HG02763 (cell line): Measurements from ENCODE around the gene ADAM19.
"Not testable (repeated sequence)": the region's sequence is repeated elsewhere in the genome, so short reads cannot be mapped to it uniquely, and the experiment has no call there.

ENCODE experiments used
- ATAC-seq: cut with Tn5 transposase; IDR thresholded peaks from one replicate; pipeline ENCODE4 v1.9.1; 2021; ENCODE audit warnings: mild to moderate bottlenecking, moderate library complexity; ENCODE audit not compliant: unreplicated experiment

The ADAM19 gene

GRCh38 chr5:157491471-157491995 lies 84.0 kb downstream of the ADAM19 start:
- no peak for ATAC-seq

- ATAC-seq: no peak
These were observed 88.2 kb downstream of the ADAM19 start for GRCh38 chr5:157487358-157487757.

DNA sequence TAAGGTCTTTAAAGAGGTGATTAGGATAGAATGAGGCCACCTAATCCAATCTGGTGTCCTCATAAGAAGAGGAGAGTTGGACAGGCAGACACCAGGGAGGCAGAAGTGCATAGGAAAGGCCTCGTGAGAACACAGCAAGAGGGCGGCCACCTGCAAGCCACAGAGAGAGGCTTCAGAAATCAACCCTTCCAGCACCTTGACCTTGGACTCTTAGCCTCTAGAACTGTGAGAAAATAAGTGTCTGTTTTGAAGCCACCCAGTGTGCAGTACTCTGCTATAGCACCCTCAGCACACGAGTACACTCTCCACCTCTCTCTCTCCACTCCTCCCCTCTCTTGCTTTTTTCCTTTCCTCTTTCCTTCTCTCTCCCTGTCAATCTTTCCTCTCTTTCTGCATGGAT lies 88.7 kb downstream of the ADAM19 start:
- peak; percentile 37 for ATAC-seq

- peak; percentile 66 for ATAC-seq
These were observed 89.3 kb downstream of the ADAM19 start for GRCh38 chr5:157486221-157486681.

- peak; percentile 29 for ATAC-seq
These were observed 89.8 kb downstream of the ADAM19 start for GRCh38 chr5:157485811-157486210.

DNA sequence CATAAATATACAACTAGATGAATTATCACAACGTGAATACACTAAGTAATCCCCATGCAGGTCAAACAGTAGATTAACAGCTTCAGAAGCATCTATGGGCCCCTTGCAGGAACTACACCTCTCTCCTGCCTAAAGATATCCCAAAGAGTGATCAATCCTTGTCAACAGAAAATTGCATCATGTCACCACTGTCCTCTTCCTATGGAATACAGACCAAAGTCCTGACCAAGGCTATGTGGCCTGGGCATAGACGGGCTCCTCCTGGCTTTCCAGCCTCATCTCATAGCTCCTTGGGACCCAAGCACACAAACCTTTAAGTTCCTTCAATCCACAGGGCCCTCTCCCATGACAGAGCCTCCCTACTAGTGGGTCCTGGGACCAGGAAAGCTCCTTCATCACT lies 90.2 kb downstream of the ADAM19 start:
- ATAC-seq: no peak

DNA sequence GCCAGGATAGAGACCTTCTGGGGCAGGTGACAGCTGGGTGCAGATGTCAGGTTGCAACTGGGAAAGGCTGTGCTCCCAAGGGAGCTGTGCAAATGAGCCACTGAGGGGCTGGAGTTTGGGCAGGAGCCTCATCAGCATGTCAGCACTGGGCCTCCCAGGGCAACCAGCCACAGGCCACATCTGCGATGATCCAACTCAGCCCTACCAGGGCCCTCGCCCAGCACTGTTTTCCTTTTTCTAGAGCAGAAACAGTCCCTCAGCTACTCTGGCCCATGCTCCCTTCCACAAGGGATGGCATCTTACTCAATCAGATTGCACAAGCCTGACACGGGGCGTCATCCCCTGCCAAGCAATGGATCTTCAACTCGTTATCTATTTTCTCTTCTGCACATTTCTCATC lies 90.8 kb downstream of the ADAM19 start:
- no peak for ATAC-seq

- not testable (repeated sequence) for ATAC-seq
These were observed 92.9 kb downstream of the ADAM19 start for GRCh38 chr5:157482702-157483101.

- no peak for ATAC-seq
These were observed 93.9 kb downstream of the ADAM19 start for GRCh38 chr5:157481666-157482065.

DNA sequence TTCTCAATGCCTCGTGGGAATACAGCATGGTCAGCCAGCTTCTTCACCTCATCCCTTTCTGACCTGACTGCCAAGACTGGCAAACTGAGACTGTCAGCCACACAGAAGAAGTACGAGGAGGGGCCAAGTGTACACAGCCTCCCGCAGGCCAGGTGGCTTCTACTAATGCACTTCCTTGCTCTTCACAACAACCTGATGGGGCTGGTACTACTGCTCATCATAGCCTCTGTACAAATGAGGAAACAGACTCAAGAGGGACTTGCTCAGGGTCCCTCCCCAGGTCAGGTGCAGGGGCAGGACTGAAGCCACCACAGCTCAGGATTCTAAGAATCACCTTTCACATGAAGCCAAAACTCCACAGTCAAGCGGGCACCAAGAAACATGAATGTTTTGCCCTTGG lies 94.3 kb downstream of the ADAM19 start:
- ATAC-seq: no peak

DNA sequence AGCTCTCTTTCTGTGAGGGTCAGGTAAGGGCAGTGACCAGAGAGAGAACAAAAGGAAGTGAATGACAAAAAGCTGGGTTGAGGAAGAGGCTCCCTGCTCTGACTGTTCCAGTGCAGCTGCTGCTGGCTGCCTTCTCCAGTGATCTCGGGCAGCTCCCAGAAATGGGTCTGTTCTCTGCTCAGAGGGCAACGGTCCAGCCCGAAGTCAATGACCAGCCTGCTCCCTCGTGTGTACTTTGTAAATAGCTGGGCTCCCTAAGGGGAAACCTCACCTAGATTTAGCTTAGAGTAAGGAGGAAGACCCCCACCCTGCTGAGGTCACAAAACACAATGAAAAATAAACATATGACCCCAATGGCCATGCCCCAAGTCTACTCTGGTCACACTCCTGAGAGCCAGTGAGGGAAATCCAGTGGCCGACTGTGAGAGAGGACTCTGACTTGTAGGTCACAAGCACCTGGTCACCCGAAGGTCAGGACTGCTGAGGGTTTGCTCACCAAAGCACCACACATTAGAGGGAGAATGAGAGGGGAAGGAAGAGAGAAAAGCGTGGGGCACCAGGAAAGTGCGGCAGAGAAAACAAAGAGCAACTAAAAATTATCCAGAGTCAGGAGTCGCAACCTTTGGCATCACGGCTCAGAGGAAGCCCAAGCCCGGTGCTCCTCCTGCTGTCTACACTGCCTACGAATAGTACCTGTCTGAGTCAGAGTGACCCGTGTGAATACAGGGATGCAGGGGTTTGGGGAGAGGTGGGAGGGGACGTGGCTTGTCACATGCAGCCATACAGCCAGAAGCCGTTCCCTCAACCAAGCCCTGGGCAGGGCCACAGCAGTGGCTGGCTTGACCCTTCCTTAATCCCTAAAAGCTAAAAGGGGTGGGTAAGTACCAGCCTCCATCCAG lies 95.7 kb downstream of the ADAM19 start:
- ATAC-seq: no peak

DNA sequence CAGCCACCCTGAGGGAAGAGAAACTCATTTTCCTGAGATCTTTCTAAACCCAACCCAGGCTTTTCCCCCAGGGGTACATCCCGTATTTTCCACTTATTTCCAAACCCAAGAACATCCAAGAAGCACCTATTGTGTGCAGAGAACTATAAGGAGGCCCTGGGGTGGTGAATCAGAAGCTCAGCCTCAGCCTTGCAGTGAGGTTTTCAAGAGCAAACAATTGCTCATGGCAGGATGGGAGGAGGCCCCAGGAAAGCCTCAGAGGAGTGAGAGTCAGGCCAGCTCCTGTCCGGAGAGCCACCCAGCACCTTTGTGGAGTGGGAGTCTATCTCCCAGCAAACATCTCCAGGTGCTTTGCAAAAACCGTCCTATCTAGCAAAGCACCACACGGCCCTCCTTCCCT lies 96.4 kb downstream of the ADAM19 start:
- no peak for ATAC-seq

DNA sequence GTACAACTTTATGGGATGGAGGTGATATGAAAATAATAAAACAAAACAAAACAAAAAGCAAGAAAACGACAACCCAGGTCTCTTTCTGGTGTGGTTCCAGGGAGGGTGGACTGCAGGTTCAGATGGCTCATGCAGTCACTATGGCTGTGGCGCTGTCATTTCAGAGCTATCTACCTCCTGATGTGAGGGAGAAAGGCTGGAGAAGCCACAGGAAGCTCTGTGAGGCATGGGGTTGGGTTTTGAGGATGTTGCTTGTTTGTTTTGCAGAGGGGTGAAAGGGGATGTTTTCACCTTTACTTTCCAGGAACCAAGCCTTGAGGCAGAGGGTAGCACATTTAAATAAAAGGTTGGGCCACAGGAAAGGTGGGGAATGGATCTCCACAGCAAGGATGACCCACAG lies 96.8 kb downstream of the ADAM19 start:
- no peak for ATAC-seq

DNA sequence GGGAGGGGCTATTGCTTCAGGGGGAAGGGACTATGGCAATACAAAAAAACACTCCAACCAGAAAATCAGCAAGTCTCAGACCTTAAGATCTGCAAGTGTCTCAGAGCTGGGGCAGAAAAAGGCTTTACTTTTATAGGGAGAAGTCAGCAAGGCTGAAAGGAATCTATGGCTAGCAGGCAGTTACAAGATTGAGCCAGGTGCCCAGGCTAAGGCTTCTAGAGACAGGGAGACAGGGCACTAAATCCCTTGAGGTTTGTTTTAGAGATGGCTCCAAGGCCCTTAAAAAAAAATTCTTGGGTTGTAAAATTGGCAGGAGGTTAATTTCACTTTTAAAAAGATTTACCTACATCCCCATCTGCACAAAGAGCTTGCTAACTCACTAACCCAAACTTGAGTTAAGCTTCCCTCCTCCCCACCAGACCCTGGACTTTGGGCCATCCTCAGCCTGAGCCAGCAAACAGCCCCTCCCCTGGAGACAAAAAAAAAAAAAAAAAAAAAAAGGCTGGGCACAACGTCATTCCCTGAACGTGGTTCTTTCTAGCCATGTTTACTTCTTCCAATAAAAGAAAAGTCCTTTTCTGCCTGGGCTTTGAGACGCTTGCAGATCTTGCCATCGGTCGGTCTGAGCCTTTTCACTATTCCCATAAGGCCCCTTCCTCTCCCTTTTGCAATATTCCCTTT lies 97.6 kb downstream of the ADAM19 start:
- ATAC-seq: no peak

DNA sequence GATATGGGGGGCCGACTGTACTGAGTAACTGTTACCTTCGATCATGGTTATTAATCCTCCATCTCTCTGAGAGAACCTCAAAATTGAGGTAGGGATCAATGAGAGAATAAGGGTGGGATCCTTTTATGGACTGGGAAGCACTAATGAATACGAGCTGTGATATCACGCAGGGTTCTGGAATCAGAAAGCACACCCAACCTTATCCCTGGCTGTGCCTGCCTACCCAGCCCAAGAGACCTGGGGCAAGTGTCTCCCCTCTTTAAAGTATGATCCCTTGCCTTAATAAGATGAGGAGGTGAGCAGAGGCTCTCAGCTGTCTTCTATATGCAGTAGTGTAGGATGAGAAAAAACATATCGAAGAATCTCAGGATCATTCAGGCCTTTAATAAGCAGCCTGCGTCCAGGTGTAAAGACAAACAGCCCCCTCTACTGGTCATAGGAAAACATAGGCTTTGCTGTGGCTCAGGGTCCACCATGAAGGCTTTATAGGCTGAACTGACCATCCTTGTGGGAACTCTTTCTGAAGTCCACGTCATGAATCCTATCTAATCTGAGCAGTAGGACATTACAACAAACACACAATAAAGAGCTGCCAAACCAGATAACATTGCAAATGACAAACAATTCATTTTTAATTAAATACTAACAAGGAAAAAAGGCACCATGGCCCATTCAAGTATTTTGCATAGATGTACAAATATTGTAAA lies 98.7 kb downstream of the ADAM19 start:
- ATAC-seq: peak; percentile 53

DNA sequence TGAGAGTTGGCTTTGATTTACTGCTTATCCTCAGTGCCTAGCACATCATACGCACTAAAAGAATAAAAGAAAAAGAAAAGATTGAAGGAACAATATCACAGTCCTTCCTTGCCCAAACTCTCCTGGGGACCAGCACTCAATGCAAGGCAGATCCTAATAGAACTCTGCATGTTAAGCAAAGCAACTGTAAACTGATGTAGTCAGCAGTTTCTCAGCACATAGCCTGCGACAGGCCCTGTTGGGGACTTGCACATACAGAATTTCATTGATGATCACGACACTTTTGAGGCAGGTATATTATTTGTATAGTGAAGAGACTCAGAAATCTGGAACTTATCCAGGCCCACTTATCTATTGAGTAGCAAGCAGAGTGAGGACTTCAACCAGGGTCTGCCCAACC lies 100.1 kb downstream of the ADAM19 start:
- ATAC-seq: no peak

DNA sequence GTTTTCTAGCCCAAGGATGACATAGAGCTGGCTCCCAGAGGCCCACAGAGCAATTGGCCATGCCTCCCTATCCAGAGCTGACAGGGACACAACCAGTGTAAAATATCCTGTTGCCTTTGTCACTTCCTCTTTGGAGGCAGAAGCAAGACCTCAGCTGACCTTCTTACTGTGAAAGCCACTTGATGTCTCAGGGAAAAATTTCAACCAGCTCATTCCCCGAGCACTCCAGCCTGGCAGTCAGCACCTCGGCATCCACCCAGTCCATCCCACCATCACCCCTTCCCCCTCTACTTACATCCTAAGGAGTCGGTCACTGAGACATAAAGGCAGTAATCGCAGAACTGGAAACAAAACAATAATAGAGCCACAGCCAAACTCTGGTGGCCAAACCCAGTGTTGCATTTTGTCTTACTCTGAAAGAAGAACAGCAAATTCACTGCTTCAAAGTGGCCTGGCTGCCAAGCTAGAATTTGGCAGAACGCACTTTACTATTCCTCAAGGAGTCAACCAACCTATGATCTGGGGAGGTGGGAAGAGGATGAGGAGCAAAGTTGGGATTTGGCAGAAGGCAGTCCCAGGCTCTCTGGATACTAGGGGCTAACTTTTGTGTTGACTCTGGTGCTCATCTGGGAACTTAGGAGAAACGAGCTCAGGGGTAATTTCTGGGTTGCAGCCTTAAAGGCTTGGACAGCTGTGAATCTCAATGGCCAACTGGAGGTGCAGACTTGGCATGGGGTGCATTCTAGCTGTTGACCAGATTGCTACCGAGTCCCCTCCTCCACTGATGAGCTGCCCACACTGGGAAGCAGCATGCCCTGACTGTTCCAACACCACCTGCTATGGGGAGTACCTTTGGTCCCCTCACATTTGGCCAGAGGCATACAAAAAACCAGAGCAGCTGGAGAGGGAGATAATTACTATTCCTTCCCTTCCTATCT lies 101.9 kb downstream of the ADAM19 start:
- no peak for ATAC-seq

GRCh38 chr5:157471709-157472108 lies 103.9 kb downstream of the ADAM19 start:
- no peak for ATAC-seq

DNA sequence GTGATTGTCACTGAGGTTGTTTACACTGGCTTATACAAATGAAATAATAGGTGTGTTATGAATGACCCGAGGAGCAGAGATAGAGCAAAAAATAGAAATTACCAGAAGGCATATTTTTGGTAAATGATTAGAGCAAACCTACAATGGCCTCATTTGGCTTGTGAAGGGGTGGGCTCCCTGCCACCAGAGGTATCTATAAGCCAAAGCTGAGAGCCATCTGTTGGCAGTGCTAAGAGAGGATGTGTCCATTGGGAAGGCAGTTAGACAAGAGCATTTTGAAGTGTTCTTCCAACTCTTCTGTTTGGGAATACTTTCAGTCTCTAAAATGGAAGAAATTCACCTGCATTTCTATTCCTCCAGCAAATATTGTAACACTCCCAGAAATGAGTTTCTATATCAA lies 104.9 kb downstream of the ADAM19 start:
- ATAC-seq: no peak

DNA sequence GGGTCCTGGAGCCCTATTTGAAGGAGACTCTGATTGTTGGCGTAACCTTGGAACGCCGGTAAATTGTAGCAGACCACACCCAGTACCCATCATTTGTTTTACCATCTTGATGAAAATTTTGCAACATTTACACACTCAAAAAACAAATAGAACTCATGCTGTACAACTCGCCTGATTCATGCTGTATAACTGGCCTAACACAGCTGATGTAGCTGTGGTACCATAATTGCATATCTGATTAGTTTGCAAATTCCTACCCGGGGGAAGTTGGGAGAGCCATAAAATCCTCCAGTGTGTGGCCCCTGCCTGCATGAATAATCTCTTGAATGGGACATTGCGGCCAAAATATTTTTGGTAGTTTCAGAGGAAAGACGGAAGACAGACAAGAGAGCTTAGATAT lies 105.9 kb downstream of the ADAM19 start:
- ATAC-seq: no peak
